Suprapubic skin (tissue), 3 donors: ENCODE results near the gene KIF6.

ENCODE experiments used
- CTCF ChIP-seq, 2 donors: fragments of 200-600 bp in 1 of 2; fragments of 450-650 bp in 1 of 2; sonication (generic) in 1 of 2; IDR thresholded peaks; one replicate each; pipeline ENCODE4 v1.5.1; 2016 to 2019; ENCODE audit warnings: antibody characterized with exemption in 2 of 2, mild to moderate bottlenecking in 1 of 2, moderate library complexity in 1 of 2
- POLR2AphosphoS5 ChIP-seq, 3 donors: sonication (generic); formaldehyde crosslinking; IDR thresholded peaks; one replicate each; pipeline ENCODE4 v1.6.1; 2017; ENCODE audit warnings: antibody characterized with exemption in 3 of 3

- no peak for TF ChIP-seq POLR2AphosphoS5 (IDR thresholded peaks at IDR 0.05)
- TF ChIP-seq CTCF (IDR thresholded peaks at IDR 0.05): no peak
These were observed 78.3 kb downstream of the KIF6 start for GRCh38 chr6:39646751-39647420.
